HG03457 (cell line): Measurements from ENCODE around the gene SGK1.
"Not testable (repeated sequence)": the region's sequence is repeated elsewhere in the genome, so short reads cannot be mapped to it uniquely, and the experiment has no call there.

Experiments
- ATAC-seq: cut with Tn5 transposase; IDR thresholded peaks from one replicate; pipeline ENCODE4 v1.9.1; 2021; ENCODE audit warnings: moderate number of reproducible peaks; ENCODE audit not compliant: unreplicated experiment

Gene SGK1

GRCh38 chr6:134193536-134194498 lies 124.1 kb downstream of the SGK1 start:
- no peak for ATAC-seq

GRCh38 chr6:134192609-134193008 lies 125.3 kb downstream of the SGK1 start:
- not testable (repeated sequence) for ATAC-seq

GRCh38 chr6:134190883-134191282 lies 127.0 kb downstream of the SGK1 start:
- no peak for ATAC-seq

GRCh38 chr6:134187751-134188150 lies 130.2 kb downstream of the SGK1 start:
- ATAC-seq, result no peak

- no peak for ATAC-seq
These were observed 130.8 kb downstream of the SGK1 start for GRCh38 chr6:134187154-134187553.

- no peak for ATAC-seq
These were observed 131.6 kb downstream of the SGK1 start for GRCh38 chr6:134186355-134186754.

GRCh38 chr6:134185277-134185676 lies 132.6 kb downstream of the SGK1 start:
- no peak for ATAC-seq

- ATAC-seq, result no peak
These were observed 134.1 kb downstream of the SGK1 start for GRCh38 chr6:134183844-134184243.

GRCh38 chr6:134182528-134182927 lies 135.4 kb downstream of the SGK1 start:
- ATAC-seq, result no peak

GRCh38 chr6:134181726-134182125 lies 136.2 kb downstream of the SGK1 start:
- not testable (repeated sequence) for ATAC-seq

- not testable (repeated sequence) for ATAC-seq
These were observed 136.7 kb downstream of the SGK1 start for GRCh38 chr6:134181251-134181650.

- ATAC-seq, result not testable (repeated sequence)
These were observed 137.4 kb downstream of the SGK1 start for GRCh38 chr6:134180540-134180939.

- no peak for ATAC-seq
These were observed 139.5 kb downstream of the SGK1 start for GRCh38 chr6:134178161-134179044.

GRCh38 chr6:134177753-134178160 lies 140.2 kb downstream of the SGK1 start:
- ATAC-seq, result no peak

- ATAC-seq, result no peak
These were observed 140.7 kb downstream of the SGK1 start for GRCh38 chr6:134177236-134177635.

GRCh38 chr6:134176264-134176975 lies 141.5 kb downstream of the SGK1 start:
- ATAC-seq, result no peak

GRCh38 chr6:134175532-134176263 lies 142.2 kb downstream of the SGK1 start:
- ATAC-seq, result peak; percentile 11

GRCh38 chr6:134174672-134175531 lies 143.0 kb downstream of the SGK1 start:
- ATAC-seq, result peak; percentile 79

GRCh38 chr6:134173936-134174671 lies 143.8 kb downstream of the SGK1 start:
- ATAC-seq, result no peak
